GM12864 (cell line): Measurements from ENCODE around the gene ZNF532.

ENCODE experiments used
- DNase-seq: peaks from one replicate; pipeline ENCODE4 v3.0.0-alpha.2; 2011; ENCODE audit warnings: low read depth
- H3K4me3 ChIP-seq: 2 replicates; pipeline ENCODE4 v1.5.1; 2011; ENCODE audit warnings: mild to moderate bottlenecking, low read depth, low read length, control low read depth
- CTCF ChIP-seq: IDR thresholded peaks from 2 replicates; pipeline ENCODE4 v1.5.1; 2011; ENCODE audit warnings: low read depth, mild to moderate bottlenecking, moderate library complexity, low read length, control low read depth, inconsistent platforms; ENCODE audit errors: missing control alignments

The ZNF532 gene

GRCh38 chr18:58867281-58867961, 2.7 kb downstream of the ZNF532 start:
- no peak for DNase-seq
- H3K4me3 ChIP-seq = no peak overlapping the region
- TF ChIP-seq CTCF = no peak

- no peak overlapping the region for H3K4me3 ChIP-seq
- no peak for DNase-seq
- no peak for TF ChIP-seq CTCF
Observed at GRCh38 chr18:58868440-58868839, 3.8 kb downstream of the ZNF532 start.

GRCh38 chr18:58870130-58870529, 5.5 kb downstream of the ZNF532 start:
- TF ChIP-seq CTCF = no peak
- no peak overlapping the region for H3K4me3 ChIP-seq
- no peak for DNase-seq

GRCh38 chr18:58870621-58871020, 5.9 kb downstream of the ZNF532 start:
- no peak overlapping the region for H3K4me3 ChIP-seq
- no peak for DNase-seq
- no peak for TF ChIP-seq CTCF

GRCh38 chr18:58871514-58872420, 7.1 kb downstream of the ZNF532 start:
- no peak overlapping the region for H3K4me3 ChIP-seq
- DNase-seq = no peak
- no peak for TF ChIP-seq CTCF

- H3K4me3 ChIP-seq = no peak overlapping the region
- TF ChIP-seq CTCF = no peak
- DNase-seq = no peak
Observed at GRCh38 chr18:58878640-58879039, 14.0 kb downstream of the ZNF532 start.
